Heart right ventricle (tissue), 16 donors: ENCODE results near the gene IFI44. TPM values are rescaled to one million over a fixed set of nuclear protein-coding genes. Genes with fewer than 3 reads are reported as not detected.

Experiments
- ATAC-seq, 8 donors: fragments of 200-7000 bp; cut with Tn5 transposase; one replicate each; pipeline ENCODE4 v1.9.1; 2020; ENCODE audit warnings: mild to moderate bottlenecking in 8 of 8, moderate library complexity in 8 of 8, moderate number of reproducible peaks in 1 of 8
- DNase-seq, 2 donors: peaks; one replicate each; pipeline ENCODE4 v3.0.0-alpha.2; 2020
- H3K27ac ChIP-seq, 10 donors: fragments of 200-600 bp; sonication (generic) in 2 of 10; one replicate each; pipeline versions ENCODE4 v1.5.0 to v1.8.0; 2020 to 2022; ENCODE audit warnings: mild to moderate bottlenecking in 3 of 10
- H3K27me3 ChIP-seq, 7 donors: fragments of 200-600 bp; one replicate each; pipeline ENCODE4 v1.8.0; 2021 to 2022; ENCODE audit warnings: mild to moderate bottlenecking in 2 of 7
- H3K36me3 ChIP-seq, 9 donors: fragments of 200-600 bp; sonication (generic) in 1 of 9; one replicate each; pipeline versions ENCODE4 v1.5.0 to v1.8.0; 2020 to 2022; ENCODE audit warnings: mild to moderate bottlenecking in 2 of 9
- H3K4me1 ChIP-seq, 9 donors: fragments of 200-600 bp; sonication (generic) in 1 of 9; one replicate each; pipeline versions ENCODE4 v1.5.0 to v1.8.0; 2020 to 2022; ENCODE audit warnings: mild to moderate bottlenecking in 4 of 9
- H3K4me3 ChIP-seq, 10 donors: fragments of 200-600 bp; sonication (generic) in 2 of 10; one replicate each; pipeline versions ENCODE4 v1.5.0 to v1.8.0; 2020 to 2022; ENCODE audit warnings: mild to moderate bottlenecking in 7 of 10, moderate library complexity in 2 of 10
- H3K9me3 ChIP-seq, 11 donors: fragments of 200-600 bp in 10 of 11; sonication (generic) in 2 of 11; one replicate each; pipeline versions ENCODE4 v1.5.0 to v1.8.0; 2013 to 2022; ENCODE audit warnings: mild to moderate bottlenecking in 2 of 11, control low read depth in 1 of 11, moderate library complexity in 1 of 11
- WGBS, 2 donors: extraction: QIAGEN DNeasy Blood & Tissue Kit; methylation state at CpG; one replicate each; pipeline ENCODE4 v1.1.7; 2013; ENCODE audit warnings: inconsistent platforms in 1 of 2; 5-methylcytosine and 5-hydroxymethylcytosine counted together
- intact Hi-C, 10 donors: fragments of 100-400 bp; cut with DNase I; formaldehyde crosslinking; loops; one replicate each; pipeline versions ENCODE4 v1.11.1 to v1.14.2; 2022
- polyA plus RNA-seq, 2 donors: library from polyadenylated mRNA; stranded (reverse); fragments of 200-250 nt; gene quantifications; one replicate each; pipeline ENCODE4 v1.2.3, GENCODE V29; 2013
- total RNA-seq, 10 donors: library from RNA; stranded (reverse); fragmentation: NEBNext Ultra II Directional in 3 of 10; extraction: Animal tissue kit (Norgen Biotek cat#: 25700) in 3 of 10; gene quantifications; one replicate each; pipeline versions ENCODE4 v1.2.1 to v1.2.4, GENCODE V29; 2021 to 2023
- TF ChIP-seq, protein P1 (sequence below), 9 donors: fragments of 200-600 bp; sonication (generic) in 2 of 9; IDR thresholded peaks; one replicate each; pipeline versions ENCODE4 v1.5.0 to v1.8.0; 2021 to 2022; ENCODE audit warnings: antibody characterized with exemption in 9 of 9, mild to moderate bottlenecking in 5 of 9, moderate library complexity in 1 of 9
- donor health status: Arrhythmogenic right ventricular cardiomyopathy.
- donor health status: ischemic (EF 13 %, LVEDD 7.1; RV severe dilation, severe dysfunction).
- donor health status: healthy with polysubstance abuse.
- donor health status: DM: no; HTN: yes; CAD: no.
- donor health status: DM: no; HTN: no; CAD: no.
- donor health status: ischemic (EF 25% LVEDD 6.9; RV normal size, moderate dysfunction).
- donor health status: ischemic (EF 25% LVEDD 5.7; RV mildly dilated, moderate dysfunction).
- donor health status: healthy.
- donor health status: DM: yes; HTN: yes; CAD: no.
- donor health status: Ischemic cardiomyopathy.
- donor health status: ischemic (EF 35%, LVEDD 5.7; RV mildly dilated, moderate dysfunction).
- donor health status: nonischemic (EF 11% LVEDD 7.7; RV severe dilation, severe dysfunction).
- donor health status: DM: yes; HTN: yes; CAD: no.
- donor health status: PGD.
- donor health status: ischemic (EF 29% LVEDD 5.4; RV normal size, mild dysfunction).
- donor health status: nonischemic (EF 23%, LVEDD 6.1; RV moderate dilation, normal function).

The IFI44 gene
- total and polyA plus RNA-seq, 12 donors, result 6.4 to 71.5 (median 11.8) TPM

DNA sequence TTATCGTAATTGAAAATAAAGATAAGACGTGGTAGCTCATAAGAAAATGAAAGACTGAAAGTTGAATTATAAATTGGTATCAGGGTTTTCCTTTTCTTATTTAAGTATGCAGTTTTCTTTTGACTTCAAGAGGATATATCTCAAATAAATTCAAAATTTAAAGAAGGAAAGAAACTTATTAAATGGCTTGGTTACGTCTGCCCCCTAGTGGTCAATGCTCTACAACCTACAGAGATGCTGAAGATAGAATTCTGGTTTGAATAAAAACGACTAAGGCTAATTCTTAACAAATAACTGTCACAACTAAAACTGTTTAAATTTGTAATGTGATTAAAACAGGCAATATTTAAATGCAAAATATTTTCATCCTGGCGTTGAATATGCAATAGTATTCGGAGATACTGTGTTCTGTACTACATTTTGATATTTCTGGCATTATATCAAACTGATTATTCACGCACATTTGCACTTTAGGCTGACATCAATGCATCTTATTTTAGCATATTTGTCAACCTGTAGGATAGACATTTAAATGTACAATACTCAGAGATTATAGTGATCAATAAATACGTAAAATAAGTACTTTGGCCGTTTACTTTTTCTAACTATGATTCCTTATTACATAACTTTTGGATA is 26.8 kb downstream of the IFI44 start:
- DNase-seq (peak in 1 of 2 donors; percentile 64), ATAC-seq (peak in 1 of 8 donors; percentile 64)
- TF ChIP-seq, protein P1, sequence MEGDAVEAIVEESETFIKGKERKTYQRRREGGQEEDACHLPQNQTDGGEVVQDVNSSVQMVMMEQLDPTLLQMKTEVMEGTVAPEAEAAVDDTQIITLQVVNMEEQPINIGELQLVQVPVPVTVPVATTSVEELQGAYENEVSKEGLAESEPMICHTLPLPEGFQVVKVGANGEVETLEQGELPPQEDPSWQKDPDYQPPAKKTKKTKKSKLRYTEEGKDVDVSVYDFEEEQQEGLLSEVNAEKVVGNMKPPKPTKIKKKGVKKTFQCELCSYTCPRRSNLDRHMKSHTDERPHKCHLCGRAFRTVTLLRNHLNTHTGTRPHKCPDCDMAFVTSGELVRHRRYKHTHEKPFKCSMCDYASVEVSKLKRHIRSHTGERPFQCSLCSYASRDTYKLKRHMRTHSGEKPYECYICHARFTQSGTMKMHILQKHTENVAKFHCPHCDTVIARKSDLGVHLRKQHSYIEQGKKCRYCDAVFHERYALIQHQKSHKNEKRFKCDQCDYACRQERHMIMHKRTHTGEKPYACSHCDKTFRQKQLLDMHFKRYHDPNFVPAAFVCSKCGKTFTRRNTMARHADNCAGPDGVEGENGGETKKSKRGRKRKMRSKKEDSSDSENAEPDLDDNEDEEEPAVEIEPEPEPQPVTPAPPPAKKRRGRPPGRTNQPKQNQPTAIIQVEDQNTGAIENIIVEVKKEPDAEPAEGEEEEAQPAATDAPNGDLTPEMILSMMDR (IDR thresholded peaks at IDR 0.05), result peak; percentile 80 to 93 (median 86)
- Histone ChIP-seq H3K9me3 (no peaks in the 10 kb centered on the region), H3K27me3 (no peaks in the 10 kb centered on the region), H3K27ac (no peak overlapping the region), H3K36me3 (peaks cover 0 to 5% (median 0%) of the 10 kb centered on the region in 9 donors), H3K4me1 (no peaks in the 10 kb centered on the region), H3K4me3 (no peak overlapping the region)
- 41 to 42% methylated on average over 9 of the region's 9 CpGs for WGBS, 2 donors
- intact Hi-C loops, result loop anchor here in 9 of 10 donors (1.0 to 10.0 kb wide), 9 partner anchors 59 to 534 kb away; no protein-coding TSS in a partner anchor

DNA sequence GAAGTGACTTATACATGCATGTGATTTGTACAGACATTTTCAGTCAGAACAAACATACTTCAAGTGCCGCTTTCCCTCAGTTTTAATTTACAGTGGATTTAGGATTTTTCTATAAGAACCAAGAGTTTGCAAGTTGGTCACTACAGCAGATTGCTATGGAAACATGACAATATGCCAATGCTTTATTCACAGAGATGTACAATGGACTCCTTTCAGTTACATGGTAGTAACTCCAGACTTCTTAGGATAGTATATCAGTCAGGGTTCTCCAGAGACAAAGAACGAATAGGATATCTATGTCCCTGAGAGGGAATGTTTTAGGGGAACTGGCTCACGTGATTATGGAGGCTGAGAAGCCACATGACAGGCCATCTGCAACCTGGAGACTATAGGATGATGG is 27.4 kb downstream of the IFI44 start:
- Histone ChIP-seq H3K4me3 (no peak overlapping the region), H3K9me3 (no peaks in the 10 kb centered on the region), H3K36me3 (peaks cover 0 to 5% (median 0%) of the 10 kb centered on the region in 9 donors), H3K27ac (no peak overlapping the region), H3K4me1 (no peaks in the 10 kb centered on the region), H3K27me3 (no peaks in the 10 kb centered on the region)
- intact Hi-C loops, result loop anchor here in 9 of 10 donors (1.0 to 10.0 kb wide), 9 partner anchors 60 to 535 kb away; no protein-coding TSS in a partner anchor
- DNase-seq (no peak), ATAC-seq (no peak)
- 56 to 59% methylated on average over 3 of the region's 3 CpGs for WGBS, 2 donors
- TF ChIP-seq, protein P1 (IDR thresholded peaks at IDR 0.05), result no peak

DNA sequence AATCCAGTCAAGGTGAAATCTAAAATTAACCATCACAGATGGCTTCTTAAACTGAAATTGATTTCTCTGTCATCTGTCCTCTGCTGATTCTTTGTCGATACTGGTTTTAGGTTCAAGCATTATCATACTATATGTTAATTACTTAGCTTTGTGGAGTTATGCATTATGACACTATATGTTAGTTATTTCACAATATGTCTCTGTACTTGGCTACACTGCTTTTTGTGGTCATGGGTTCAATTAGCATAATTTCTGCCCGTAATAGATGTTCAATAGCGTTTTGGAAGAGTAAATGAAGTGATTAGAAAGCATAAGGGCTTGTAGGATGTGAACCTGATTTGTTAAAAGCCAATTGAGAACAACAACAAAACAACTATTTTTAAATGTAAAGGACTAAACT is 28.2 kb downstream of the IFI44 start:
- intact Hi-C loops, result loop anchor here in 8 of 10 donors (2.0 to 10.0 kb wide), 8 partner anchors 60 to 535 kb away; no protein-coding TSS in a partner anchor
- 90 to 92% methylated on average over 3 of the region's 3 CpGs for WGBS, 2 donors
- Histone ChIP-seq H3K9me3 (no peaks in the 10 kb centered on the region), H3K4me1 (no peaks in the 10 kb centered on the region), H3K36me3 (peaks cover 0 to under 1% (median 0%) of the 10 kb centered on the region in 9 donors), H3K27ac (no peak overlapping the region), H3K4me3 (no peak overlapping the region), H3K27me3 (no peaks in the 10 kb centered on the region)
- DNase-seq, result no peak
- no peak for ATAC-seq
- TF ChIP-seq, protein P1 (IDR thresholded peaks at IDR 0.05), result no peak

DNA sequence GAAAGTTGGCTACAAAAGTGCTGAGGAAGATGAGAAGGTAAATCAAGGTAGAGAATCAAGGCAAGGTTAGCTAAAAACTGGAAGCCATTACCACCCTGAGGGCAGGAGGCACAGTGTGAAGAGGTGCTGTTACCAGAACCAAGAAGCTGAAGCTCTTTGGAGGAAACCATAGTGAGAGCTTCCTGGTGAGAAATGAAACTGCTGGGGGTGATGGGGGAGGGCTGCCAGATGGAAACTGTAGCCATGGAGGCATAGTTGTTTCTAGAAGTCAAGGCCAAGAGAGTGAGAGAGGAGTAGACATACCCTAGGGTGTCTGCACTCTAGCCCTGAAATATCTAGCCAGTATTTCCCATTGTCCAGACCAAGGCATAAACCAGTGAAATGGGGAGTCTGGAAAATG is 28.7 kb downstream of the IFI44 start:
- no peak overlapping the region for H3K4me3 ChIP-seq
- no peaks in the 10 kb centered on the region for H3K36me3 ChIP-seq
- intact Hi-C loops, result loop anchor here in 6 of 10 donors (5.0 to 10.0 kb wide), 5 partner anchors 61 to 536 kb away; no protein-coding TSS in a partner anchor
- H3K27me3 ChIP-seq, result no peaks in the 10 kb centered on the region
- H3K4me1 ChIP-seq, result no peaks in the 10 kb centered on the region
- TF ChIP-seq, protein P1 (IDR thresholded peaks at IDR 0.05), result no peak
- no peak overlapping the region for H3K27ac ChIP-seq
- ATAC-seq (no peak), DNase-seq (no peak)
- no peaks in the 10 kb centered on the region for H3K9me3 ChIP-seq
